GM23248 (cell line): ENCODE data around the gene RALGPS1.

Experiments
- EZH2 ChIP-seq: fragments of 200-600 bp; sonication (generic); IDR thresholded peaks from 2 replicates; pipeline ENCODE4 v1.6.1; 2018; ENCODE audit warnings: antibody characterized with exemption, mild to moderate bottlenecking; ENCODE audit not compliant: insufficient read depth, poor library complexity, severe bottlenecking
- EZH2phosphoT487 ChIP-seq: fragments of 200-600 bp; sonication (generic); IDR thresholded peaks from 2 replicates; pipeline ENCODE4 v1.6.1; 2018; ENCODE audit warnings: antibody characterized with exemption, moderate library complexity, mild to moderate bottlenecking, low read depth; ENCODE audit not compliant: insufficient read depth

DNA sequence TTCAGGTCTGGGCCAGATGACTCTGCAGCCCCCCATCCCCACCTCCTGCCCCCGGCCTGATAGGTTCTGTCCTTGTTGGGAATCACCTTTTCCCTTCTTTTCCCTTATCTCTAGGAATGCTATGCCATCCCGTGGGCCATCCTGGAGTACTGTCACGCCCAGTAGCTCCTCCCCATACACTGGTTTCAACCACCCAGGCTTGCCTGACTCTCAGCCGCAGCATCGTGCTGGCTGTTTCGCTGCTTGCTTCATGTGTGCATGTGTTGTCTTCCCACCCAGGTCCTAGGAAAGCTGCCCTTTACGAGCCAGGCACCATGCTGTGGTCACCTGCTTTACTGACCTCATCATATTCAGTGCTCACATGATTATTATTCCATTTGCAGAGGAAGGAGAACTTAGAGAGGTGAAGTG, 136.0 kb downstream of the RALGPS1 start:
- TF ChIP-seq EZH2 (no peak), EZH2phosphoT487 (no peak)
